SU-DHL-6 (cell line): Measurements from ENCODE around the gene PNMT.

Experiments
- H2AFZ ChIP-seq: fragments of 200-600 bp; sonication (generic); 2 replicates; pipeline ENCODE4 v1.6.1; 2014; ENCODE audit warnings: low read depth, mild to moderate bottlenecking, moderate library complexity, mixed read lengths, antibody characterized with exemption, low read length; ENCODE audit not compliant: severe bottlenecking
- H3F3A ChIP-seq: fragments of 200-600 bp; shearing (Covaris generic); 2 replicates; pipeline ENCODE4 v1.6.0; 2016; ENCODE audit warnings: antibody characterized with exemption, mild to moderate bottlenecking; ENCODE audit not compliant: insufficient read depth
- H3K27ac ChIP-seq: fragments of 200-600 bp; sonication (generic); 2 replicates; pipeline ENCODE4 v1.5.1; 2016; ENCODE audit warnings: low read depth, mild to moderate bottlenecking, low read length, moderate library complexity, mixed read lengths
- H3K27me3 ChIP-seq: fragments of 200-600 bp; sonication (generic), shearing (Covaris generic); 2 replicates; pipeline ENCODE4 v1.6.0; 2014; ENCODE audit warnings: mild to moderate bottlenecking, low read length
- H3K36me3 ChIP-seq: fragments of 200-600 bp; sonication (generic); 2 replicates; pipeline ENCODE4 v1.6.1; 2014; ENCODE audit warnings: mild to moderate bottlenecking, low read length, mixed read lengths
- H3K4me2 ChIP-seq: fragments of 300-600, 200-600 bp; shearing (Covaris generic), sonication (generic); 2 replicates; pipeline ENCODE4 v1.6.0; 2014; ENCODE audit warnings: low read length, low read depth, mild to moderate bottlenecking; ENCODE audit not compliant: poor library complexity, severe bottlenecking
- H3K4me3 ChIP-seq: fragments of 200-600 bp; sonication (generic); 2 replicates; pipeline ENCODE4 v1.5.1; 2014; ENCODE audit warnings: antibody characterized with exemption, low read length, mild to moderate bottlenecking, mixed read lengths; ENCODE audit not compliant: insufficient read depth, poor library complexity, severe bottlenecking
- H3K79me2 ChIP-seq: fragments of 200-600 bp; sonication (generic); 2 replicates; pipeline ENCODE4 v1.6.1; 2014; ENCODE audit warnings: mild to moderate bottlenecking, low read length, moderate library complexity; ENCODE audit not compliant: insufficient read depth
- H3K9ac ChIP-seq: fragments of 200-600 bp; sonication (generic); 2 replicates; pipeline ENCODE4 v1.7.0; 2014; ENCODE audit warnings: mild to moderate bottlenecking, low read length
- H3K9me2 ChIP-seq: fragments of 200-600 bp; sonication (generic); replicated peaks from 2 replicates; pipeline ENCODE4 v1.6.1; 2014; ENCODE audit warnings: low read length; ENCODE audit not compliant: insufficient read depth
- H3K9me3 ChIP-seq: fragments of 200-600 bp; sonication (generic); 2 replicates; pipeline ENCODE4 v1.6.1; 2014; ENCODE audit warnings: low read length, mixed read lengths; ENCODE audit not compliant: insufficient read depth
- H4K20me1 ChIP-seq: fragments of 200-600 bp; sonication (generic); 2 replicates; pipeline ENCODE4 v1.6.1; 2014; ENCODE audit warnings: low read depth, mild to moderate bottlenecking, antibody characterized with exemption, low read length, moderate library complexity, mixed read lengths
- EZH2phosphoT487 ChIP-seq: fragments of 200-600 bp; sonication (generic), shearing (Covaris generic); conservative IDR thresholded peaks from 2 replicates; pipeline ENCODE4 v1.6.1; 2018; ENCODE audit warnings: mild to moderate bottlenecking, antibody characterized with exemption, low read length, moderate library complexity, mixed read lengths
- TF ChIP-seq, protein P1 (sequence below): fragments of 200-600 bp; sonication (generic); IDR thresholded peaks from one replicate; pipeline ENCODE4 v1.5.1; 2017; ENCODE audit warnings: antibody characterized with exemption, mild to moderate bottlenecking, low read length, moderate library complexity; ENCODE audit not compliant: insufficient read depth, poor library complexity, severe bottlenecking

The PNMT gene

DNA sequence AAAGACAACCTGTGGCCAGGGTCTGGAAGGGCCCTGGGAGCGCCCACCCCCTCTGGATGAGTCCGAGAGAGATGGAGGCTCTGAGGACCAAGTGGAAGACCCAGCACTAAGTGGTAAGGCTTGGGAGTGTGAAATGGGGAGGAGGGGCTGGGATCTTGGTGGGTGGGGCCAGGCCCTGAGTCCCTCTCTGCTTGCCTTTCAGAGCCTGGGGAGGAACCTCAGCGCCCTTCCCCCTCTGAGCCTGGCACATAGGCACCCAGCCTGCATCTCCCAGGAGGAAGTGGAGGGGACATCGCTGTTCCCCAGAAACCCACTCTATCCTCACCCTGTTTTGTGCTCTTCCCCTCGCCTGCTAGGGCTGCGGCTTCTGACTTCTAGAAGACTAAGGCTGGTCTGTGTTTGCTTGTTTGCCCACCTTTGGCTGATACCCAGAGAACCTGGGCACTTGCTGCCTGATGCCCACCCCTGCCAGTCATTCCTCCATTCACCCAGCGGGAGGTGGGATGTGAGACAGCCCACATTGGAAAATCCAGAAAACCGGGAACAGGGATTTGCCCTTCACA, 32.6 kb upstream of the PNMT start:
- TF ChIP-seq, protein P1, sequence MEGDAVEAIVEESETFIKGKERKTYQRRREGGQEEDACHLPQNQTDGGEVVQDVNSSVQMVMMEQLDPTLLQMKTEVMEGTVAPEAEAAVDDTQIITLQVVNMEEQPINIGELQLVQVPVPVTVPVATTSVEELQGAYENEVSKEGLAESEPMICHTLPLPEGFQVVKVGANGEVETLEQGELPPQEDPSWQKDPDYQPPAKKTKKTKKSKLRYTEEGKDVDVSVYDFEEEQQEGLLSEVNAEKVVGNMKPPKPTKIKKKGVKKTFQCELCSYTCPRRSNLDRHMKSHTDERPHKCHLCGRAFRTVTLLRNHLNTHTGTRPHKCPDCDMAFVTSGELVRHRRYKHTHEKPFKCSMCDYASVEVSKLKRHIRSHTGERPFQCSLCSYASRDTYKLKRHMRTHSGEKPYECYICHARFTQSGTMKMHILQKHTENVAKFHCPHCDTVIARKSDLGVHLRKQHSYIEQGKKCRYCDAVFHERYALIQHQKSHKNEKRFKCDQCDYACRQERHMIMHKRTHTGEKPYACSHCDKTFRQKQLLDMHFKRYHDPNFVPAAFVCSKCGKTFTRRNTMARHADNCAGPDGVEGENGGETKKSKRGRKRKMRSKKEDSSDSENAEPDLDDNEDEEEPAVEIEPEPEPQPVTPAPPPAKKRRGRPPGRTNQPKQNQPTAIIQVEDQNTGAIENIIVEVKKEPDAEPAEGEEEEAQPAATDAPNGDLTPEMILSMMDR, result no peak
- no peak for TF ChIP-seq EZH2phosphoT487
- no peak overlapping the region for H3K4me2 ChIP-seq
- peaks cover 30% of the 10 kb centered on the region for H3K79me2 ChIP-seq
- H3K4me3 ChIP-seq, result no peak overlapping the region
- H3K27ac ChIP-seq, result no peak overlapping the region
- H3K9me2 ChIP-seq, result no peaks in the 10 kb centered on the region
- no peaks in the 10 kb centered on the region for H3K27me3 ChIP-seq
- H3K9ac ChIP-seq, result no peak overlapping the region
- no peak overlapping the region for H2AFZ ChIP-seq
- no peaks in the 10 kb centered on the region for H3K36me3 ChIP-seq
- H3K9me3 ChIP-seq, result no peaks in the 10 kb centered on the region
- H4K20me1 ChIP-seq, result no peaks in the 10 kb centered on the region
- H3F3A ChIP-seq, result no peaks in the 10 kb centered on the region

DNA sequence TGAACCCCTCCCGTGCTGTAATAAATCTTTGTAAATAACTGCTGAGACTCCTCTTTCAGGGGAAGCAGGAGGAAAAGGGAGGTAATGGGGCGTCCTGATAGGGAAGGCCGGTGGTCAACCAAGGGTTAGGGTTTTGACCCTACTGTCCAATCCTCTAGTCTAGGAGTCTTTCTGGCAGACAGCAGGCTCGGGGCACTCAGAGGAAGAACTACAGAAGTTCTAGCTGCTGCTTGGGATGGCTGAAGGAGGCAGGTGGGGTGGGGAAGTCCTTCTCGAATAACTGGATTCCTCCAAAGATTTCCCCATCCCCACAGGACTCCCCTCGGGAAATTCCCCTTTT, 31.7 kb upstream of the PNMT start:
- Histone ChIP-seq H3K9me2 (no peaks in the 10 kb centered on the region), H2AFZ (peak overlapping the region; percentile 43), H3K9ac (peak overlapping the region; percentile 79), H3K4me3 (peak overlapping the region; percentile 94), H3F3A (no peaks in the 10 kb centered on the region), H3K27ac (peak overlapping the region; percentile 29; the same call in 1 of the 2 replicates), H4K20me1 (no peaks in the 10 kb centered on the region), H3K36me3 (no peaks in the 10 kb centered on the region), H3K4me2 (peak overlapping the region; percentile 78), H3K9me3 (no peaks in the 10 kb centered on the region), H3K79me2 (peaks cover 38% of the 10 kb centered on the region), H3K27me3 (no peaks in the 10 kb centered on the region)
- TF ChIP-seq, protein P1, result no peak
- TF ChIP-seq EZH2phosphoT487, result no peak

DNA sequence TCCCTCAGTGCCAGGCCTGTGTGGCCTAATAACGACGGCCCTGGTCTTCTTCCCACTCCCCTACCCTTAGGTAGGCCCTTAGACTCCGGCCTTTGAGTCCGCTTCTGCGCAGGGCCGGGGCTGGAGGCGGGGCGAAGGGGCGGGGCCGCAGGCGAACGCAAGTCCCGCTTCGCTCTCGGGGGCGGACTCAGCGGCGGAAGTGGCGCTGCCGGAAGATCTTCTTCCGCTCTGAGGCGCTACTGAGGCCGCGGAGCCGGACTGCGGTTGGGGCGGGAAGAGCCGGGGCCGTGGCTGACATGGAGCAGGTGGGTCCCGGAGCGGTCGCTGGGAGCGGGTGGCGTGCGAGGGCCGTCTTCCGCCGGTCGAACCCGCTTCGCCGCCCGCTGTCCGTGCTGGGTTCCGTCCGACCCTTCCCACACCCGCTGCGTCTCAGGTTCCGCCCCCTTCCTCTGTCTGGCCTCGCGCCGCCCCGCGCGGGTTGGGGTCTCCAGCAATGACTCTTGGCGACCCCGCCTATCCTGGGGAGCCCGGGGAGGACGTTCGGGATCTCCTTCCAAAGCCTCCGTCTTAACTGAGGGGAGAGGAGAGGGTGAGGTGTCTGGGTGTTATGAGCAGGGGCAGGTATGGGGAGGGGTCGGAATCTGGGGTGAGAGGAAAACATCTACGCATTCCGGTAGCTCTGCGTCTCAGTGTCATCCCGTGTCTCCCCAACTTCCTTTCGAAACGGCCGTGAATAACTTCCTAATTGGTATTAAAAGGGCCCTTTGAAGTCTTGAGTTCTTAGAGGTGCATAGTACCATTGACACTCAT, 31.1 kb upstream of the PNMT start, which contains the start of gene STARD3:
STARD3 (plus strand) TSS at position 218 of the 810 bp plus-strand sequence. CDS start 16,388 bp downstream, outside the sequence.
- no peaks in the 10 kb centered on the region for H4K20me1 ChIP-seq
- no peaks in the 10 kb centered on the region for H3K9me3 ChIP-seq
- peak within 1 kb of the TSS; percentile 29 for H3K27ac ChIP-seq
- H3F3A ChIP-seq, result no peaks in the 10 kb centered on the region
- peak within 1 kb of the TSS; percentile 79 for H3K9ac ChIP-seq
- H3K79me2 ChIP-seq, result peaks cover 43% of the 10 kb centered on the region
- H3K27me3 ChIP-seq, result no peaks in the 10 kb centered on the region
- peak within 1 kb of the TSS; percentile 78 for H3K4me2 ChIP-seq
- peak within 1 kb of the TSS; percentile 94 for H3K4me3 ChIP-seq
- H3K36me3 ChIP-seq, result no peaks in the 10 kb centered on the region
- H3K9me2 ChIP-seq, result no peaks in the 10 kb centered on the region
- no peak for TF ChIP-seq EZH2phosphoT487
- TF ChIP-seq, protein P1, result no peak
- H2AFZ ChIP-seq, result peak within 1 kb of the TSS; percentile 43
